PC-9 (cell line): ENCODE results near the gene PI4KA. TPM values are rescaled to one million over a fixed set of nuclear protein-coding genes. Genes with fewer than 3 reads are reported as not detected.

Source experiments
- BruUV-seq: library from RNA; stranded (reverse); fragments of 400-500 nt; replicated peaks from 2 replicates; lab custom pipeline; 2021; lab: Mats Ljungman, UMichigan
- CTCF ChIA-PET: fragments of 300-600 bp; sonication (Branson Sonifier 250); formaldehyde crosslinking; loops from one replicate; lab custom pipeline; 2022; ENCODE audit warnings: antibody characterized with exemption; lab: Charles Lee
- POLR2A ChIA-PET: fragments of 300-600 bp; sonication (Branson Sonifier 250); formaldehyde crosslinking; loops from one replicate; lab custom pipeline; 2022; ENCODE audit warnings: antibody characterized with exemption; ENCODE audit not compliant: unreplicated experiment; lab: Charles Lee
- DNase-seq, 2 experiments: peaks; one replicate each; pipeline versions ENCODE4 v3.0.0 to v3.0.0-alpha.2; 2015 to 2022; ENCODE audit warnings: mixed read lengths in 1 of 2
- H2AFZ ChIP-seq: fragments of 200-600 bp; sonication (generic); 2 replicates; pipeline ENCODE4 v1.8.1; 2017; ENCODE audit warnings: antibody characterized with exemption
- H3F3A ChIP-seq: fragments of 200-600 bp; sonication (generic); 2 replicates; pipeline ENCODE4 v1.8.1; 2017; ENCODE audit warnings: antibody characterized with exemption, mild to moderate bottlenecking, low read depth; ENCODE audit not compliant: insufficient read depth
- H3K27ac ChIP-seq: fragments of 200-600 bp; sonication (generic); 2 replicates; pipeline ENCODE4 v1.6.1; 2016; ENCODE audit warnings: mixed run types
- H3K27me3 ChIP-seq: fragments of 200-600 bp; sonication (generic); 2 replicates; pipeline ENCODE4 v1.6.1; 2016; ENCODE audit warnings: low read depth, mixed run types; ENCODE audit not compliant: insufficient read depth
- H3K36me3 ChIP-seq: fragments of 200-600 bp; sonication (generic); 2 replicates; pipeline ENCODE4 v1.6.1; 2016; ENCODE audit warnings: low read depth, mixed run types
- H3K4me1 ChIP-seq: fragments of 200-600 bp; sonication (generic); replicated peaks from 2 replicates; pipeline ENCODE4 v1.6.1; 2016; ENCODE audit warnings: mixed run types; ENCODE audit not compliant: insufficient read depth
- H3K4me2 ChIP-seq: fragments of 200-600 bp; sonication (generic); 2 replicates; pipeline ENCODE4 v1.6.1; 2017; ENCODE audit warnings: mixed run types
- H3K4me3 ChIP-seq: fragments of 200-600 bp; sonication (generic); 2 replicates; pipeline ENCODE4 v1.6.1; 2016; ENCODE audit warnings: mixed run types
- H3K79me2 ChIP-seq: fragments of 200-600 bp; sonication (generic); 2 replicates; pipeline ENCODE4 v1.6.1; 2017; ENCODE audit warnings: low read depth, mixed run types
- H3K9me2 ChIP-seq: fragments of 200-600 bp; sonication (generic); 2 replicates; pipeline ENCODE4 v1.8.1; 2017; ENCODE audit warnings: mild to moderate bottlenecking; ENCODE audit not compliant: insufficient read depth
- H3K9me3 ChIP-seq: fragments of 200-600 bp; sonication (generic); 2 replicates; pipeline ENCODE4 v1.8.1; 2016; ENCODE audit warnings: low read depth; ENCODE audit not compliant: insufficient read depth
- H4K20me1 ChIP-seq: fragments of 200-600 bp; sonication (generic); 2 replicates; pipeline ENCODE4 v1.8.1; 2017; ENCODE audit not compliant: insufficient read depth
- CTCF ChIP-seq: fragments of 200-600 bp; sonication (generic); conservative IDR thresholded peaks from 2 replicates; pipeline ENCODE4 v1.6.1; 2017; ENCODE audit warnings: mixed run types, antibody characterized with exemption, mild to moderate bottlenecking, moderate library complexity
- EZH2 ChIP-seq: fragments of 200-600 bp; sonication (generic); IDR thresholded peaks from 2 replicates; pipeline ENCODE4 v1.8.0; 2017; ENCODE audit warnings: antibody characterized with exemption, low read depth
- intact Hi-C: fragments of 100-400 bp; cut with micrococcal nuclease; formaldehyde crosslinking; loops from one replicate; pipeline ENCODE4 v1.10.0; 2022; ENCODE audit not compliant: unreplicated experiment
- total RNA-seq: library from RNA; stranded (reverse); gene quantifications from 2 replicates; pipeline ENCODE4 v1.2.3, GENCODE V29; 2021

PI4KA gene
- total RNA-seq, 1 experiment from 2014 or later, result 27.9 TPM

- DNase-seq, result no peak
- no peak overlapping the region for H3K4me3 ChIP-seq
- H3K4me1 ChIP-seq, result no peaks in the 10 kb centered on the region
- H3K36me3 ChIP-seq, result no peaks in the 10 kb centered on the region
- no peak for TF ChIP-seq CTCF
- no peak for TF ChIP-seq EZH2
- ChIA-PET CTCF (no interaction called here), POLR2A (no interaction called here)
- no peak overlapping the region for H2AFZ ChIP-seq
- no peaks in the 10 kb centered on the region for H4K20me1 ChIP-seq
- H3K4me2 ChIP-seq, result no peak overlapping the region
- no peaks in the 10 kb centered on the region for H3K9me2 ChIP-seq
- H3K79me2 ChIP-seq, result no peaks in the 10 kb centered on the region
- no peaks in the 10 kb centered on the region for H3F3A ChIP-seq
- BruUV-seq, result no TSS peak
- H3K27me3 ChIP-seq, result no peaks in the 10 kb centered on the region
- H3K9me3 ChIP-seq, result no peaks in the 10 kb centered on the region
- intact Hi-C loops, result no loop called here
- no peak overlapping the region for H3K27ac ChIP-seq
Observed at GRCh38 chr22:20751185-20751851, 107.3 kb downstream of the PI4KA start.

GRCh38 chr22:20750461-20751184 lies 108.0 kb downstream of the PI4KA start:
- H3K27me3 ChIP-seq, result no peaks in the 10 kb centered on the region
- DNase-seq, result peak in 1 of 2 experiments; percentile 49
- ChIA-PET POLR2A (no interaction called here), CTCF (no interaction called here)
- no peaks in the 10 kb centered on the region for H3K9me3 ChIP-seq
- BruUV-seq, result no TSS peak
- no peaks in the 10 kb centered on the region for H3K9me2 ChIP-seq
- H4K20me1 ChIP-seq, result no peaks in the 10 kb centered on the region
- no peak overlapping the region for H3K27ac ChIP-seq
- no peaks in the 10 kb centered on the region for H3F3A ChIP-seq
- TF ChIP-seq EZH2 (no peak), CTCF (no peak)
- H3K4me3 ChIP-seq, result no peak overlapping the region
- no peak overlapping the region for H3K4me2 ChIP-seq
- H3K36me3 ChIP-seq, result no peaks in the 10 kb centered on the region
- H2AFZ ChIP-seq, result no peak overlapping the region
- H3K79me2 ChIP-seq, result no peaks in the 10 kb centered on the region
- no peaks in the 10 kb centered on the region for H3K4me1 ChIP-seq
- intact Hi-C loops, result no loop called here

DNA sequence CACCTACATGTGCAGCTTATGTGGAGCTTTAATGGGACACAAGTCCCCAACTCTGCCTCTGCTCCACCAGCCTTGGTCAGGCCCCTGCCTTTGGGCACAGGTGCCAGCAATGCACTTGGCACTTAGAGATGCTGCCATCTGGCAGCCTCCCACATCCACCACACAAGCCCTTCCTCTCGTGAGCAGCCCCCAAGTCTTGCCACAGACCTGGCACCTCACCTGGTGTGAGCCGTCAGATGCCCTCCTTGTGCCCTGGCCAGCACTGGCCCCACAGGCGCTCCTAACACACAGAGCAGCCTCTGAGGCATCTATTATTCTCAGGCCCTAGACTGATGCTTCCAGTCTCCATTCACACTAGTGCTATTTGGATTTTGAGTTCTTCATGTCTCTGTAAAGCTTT lies 109.2 kb downstream of the PI4KA start:
- TF ChIP-seq EZH2 (no peak), CTCF (no peak)
- no TSS peak for BruUV-seq

More for the DNA sequence above, 109.2 kb downstream of the PI4KA start:
- no peak overlapping the region for H2AFZ ChIP-seq
- no peaks in the 10 kb centered on the region for H4K20me1 ChIP-seq
- H3K9me2 ChIP-seq, result no peaks in the 10 kb centered on the region
- H3K9me3 ChIP-seq, result no peaks in the 10 kb centered on the region
- no peak overlapping the region for H3K4me2 ChIP-seq
- no peaks in the 10 kb centered on the region for H3F3A ChIP-seq
- intact Hi-C loops, result no loop called here
- DNase-seq, result no peak
- no peaks in the 10 kb centered on the region for H3K4me1 ChIP-seq
- ChIA-PET POLR2A (no interaction called here), CTCF (no interaction called here)
- no peaks in the 10 kb centered on the region for H3K36me3 ChIP-seq
- no peak overlapping the region for H3K4me3 ChIP-seq
- H3K27ac ChIP-seq, result no peak overlapping the region
- no peaks in the 10 kb centered on the region for H3K27me3 ChIP-seq
- H3K79me2 ChIP-seq, result no peaks in the 10 kb centered on the region
